GM12878 (cell line): ENCODE results near the gene SLC12A4. TPM values are rescaled to one million over a fixed set of nuclear protein-coding genes. Genes with fewer than 3 reads are reported as not detected.
A peak's percentile ranks its signal among the peaks of the same experiment; 100 is the strongest.

Source experiments
- ATAC-seq: fragments of 200-7000 bp; cut with Tn5 transposase; 3 replicates; pipeline ENCODE4 v1.9.1; 2020; ENCODE audit warnings: mild to moderate bottlenecking, moderate library complexity
- BruUV-seq: library from RNA; stranded (reverse); fragments of 400-500 nt; replicated peaks from 2 replicates; lab custom pipeline; 2021; lab: Mats Ljungman, UMichigan
- CTCF ChIA-PET: fragments of 300-600 bp; sonication (Branson Sonifier 250); formaldehyde crosslinking; extraction: SDS; loops from one replicate; lab custom pipeline; 2021; ENCODE audit warnings: inconsistent platforms; lab: Yijun Ruan, JAX
- POLR2A ChIA-PET: fragments of 350-600 bp; formaldehyde crosslinking; extraction: SDS; loops from one replicate; lab custom pipeline; 2021; ENCODE audit warnings: inconsistent platforms; lab: Charles Lee
- RAD21 ChIA-PET: fragments of 300-600 bp; sonication (Branson Sonifier 250); formaldehyde crosslinking; loops from one replicate; lab custom pipeline; 2023; ENCODE audit warnings: antibody characterized with exemption; ENCODE audit not compliant: unreplicated experiment; lab: Charles Lee
- SMC1A ChIA-PET: fragments of 300-600 bp; sonication (Branson Sonifier 250); formaldehyde crosslinking; loops from one replicate; lab custom pipeline; 2023; ENCODE audit not compliant: unreplicated experiment, uncharacterized antibody; lab: Charles Lee
- DNase-seq: peaks from one replicate; pipeline ENCODE4 v3.0.0-alpha.2; 2011; ENCODE audit warnings: low read depth, low spot score
- FAIRE-seq: peaks from 3 replicates; lab custom pipeline; 2011; peaks lifted over from hg19 to GRCh38; lab: Jason Lieb, UNC
- H2AFZ ChIP-seq: 2 replicates; pipeline ENCODE4 v1.6.0; 2011; ENCODE audit warnings: low read depth, low read length, control low read depth; ENCODE audit not compliant: control insufficient read depth
- H3K27ac ChIP-seq: 2 replicates; pipeline ENCODE4 v1.5.1; 2011; ENCODE audit warnings: control low read depth; ENCODE audit not compliant: control insufficient read depth, insufficient read depth
- H3K27me3 ChIP-seq, 2 experiments: replicated peaks in 1 of 2; 2 replicates each; pipeline versions ENCODE4 v1.6.0 to v1.6.1; 2011; ENCODE audit warnings: low read length in 1 of 2; ENCODE audit not compliant: control insufficient read depth in 2 of 2, insufficient read depth in 2 of 2
- H3K36me3 ChIP-seq, 2 experiments: 2 replicates each; pipeline ENCODE4 v1.5.1; 2011; ENCODE audit warnings: low read length in 1 of 2; ENCODE audit not compliant: control insufficient read depth in 2 of 2, insufficient read depth in 2 of 2
- H3K4me1 ChIP-seq: 2 replicates; pipeline ENCODE4 v1.6.1; 2011; ENCODE audit warnings: mild to moderate bottlenecking, low read length, moderate library complexity, mixed read lengths; ENCODE audit not compliant: control insufficient read depth, insufficient read depth
- H3K4me2 ChIP-seq: 2 replicates; pipeline ENCODE4 v1.6.0; 2011; ENCODE audit warnings: control low read depth; ENCODE audit not compliant: control insufficient read depth, insufficient read depth
- H3K4me3 ChIP-seq: fragments of 200-600 bp; sonication (generic); 2 replicates; pipeline ENCODE4 v1.5.1; 2016
- H3K79me2 ChIP-seq: 2 replicates; pipeline ENCODE4 v1.6.0; 2011; ENCODE audit warnings: low read length; ENCODE audit not compliant: control insufficient read depth, insufficient read depth
- H3K9ac ChIP-seq: 2 replicates; pipeline ENCODE4 v1.8.0; 2011; ENCODE audit warnings: low read length, control low read depth, mixed read lengths; ENCODE audit not compliant: control insufficient read depth, insufficient read depth
- H3K9me3 ChIP-seq: replicated peaks from 3 replicates; pipeline ENCODE4 v1.5.1; 2011; ENCODE audit warnings: mild to moderate bottlenecking, low read length; ENCODE audit not compliant: control insufficient read depth, insufficient read depth
- H4K20me1 ChIP-seq: 2 replicates; pipeline ENCODE4 v1.6.0; 2011; ENCODE audit not compliant: control insufficient read depth, insufficient read depth
- CREB1 ChIP-seq: IDR thresholded peaks from 2 replicates; pipeline ENCODE4 v1.6.1; 2012; ENCODE audit warnings: low read depth, mild to moderate bottlenecking, inconsistent platforms
- CTCF ChIP-seq, 3 experiments: IDR thresholded peaks in 2 of 3; conservative IDR thresholded peaks in 1 of 3; 2 replicates each; pipeline ENCODE4 v1.5.1; 2011; ENCODE audit warnings: low read depth in 3 of 3, low read length in 3 of 3, mild to moderate bottlenecking in 3 of 3, control low read depth in 2 of 3, moderate library complexity in 2 of 3, inconsistent platforms in 1 of 3, mixed read lengths in 1 of 3; ENCODE audit not compliant: control insufficient read depth in 2 of 3, insufficient read depth in 1 of 3; ENCODE audit errors: extremely low read depth in 1 of 3
- E2F4 ChIP-seq: IDR thresholded peaks from 2 replicates; pipeline ENCODE4 v1.6.1; 2012; ENCODE audit warnings: low read depth, low read length, improper control_type of control experiment
- E4F1 ChIP-seq: fragments of 450-650 bp; IDR thresholded peaks from 2 replicates; pipeline ENCODE4 v1.6.1; 2018; ENCODE audit warnings: borderline replicate concordance, mild to moderate bottlenecking; ENCODE audit not compliant: partially characterized antibody
- ETV6 ChIP-seq, 2 experiments: fragments of 450-650 bp in 1 of 2; IDR thresholded peaks in 1 of 2; conservative IDR thresholded peaks in 1 of 2; 2 replicates each; pipeline ENCODE4 v1.6.1; 2014; ENCODE audit warnings: antibody characterized with exemption in 1 of 2, borderline replicate concordance in 1 of 2, low read depth in 1 of 2, mild to moderate bottlenecking in 1 of 2, moderate library complexity in 1 of 2
- GABPA ChIP-seq: IDR thresholded peaks from 2 replicates; pipeline ENCODE4 v1.6.1; 2014; ENCODE audit warnings: antibody characterized with exemption, low read depth, mild to moderate bottlenecking, inconsistent platforms
- GATAD2B ChIP-seq: fragments of 450-650 bp; conservative IDR thresholded peaks from 2 replicates; pipeline ENCODE4 v1.6.1; 2017; ENCODE audit warnings: low read depth, mild to moderate bottlenecking, moderate library complexity
- JUNB ChIP-seq: IDR thresholded peaks from 2 replicates; pipeline ENCODE4 v1.6.1; 2016; ENCODE audit warnings: antibody characterized with exemption, mild to moderate bottlenecking
- MAX ChIP-seq: IDR thresholded peaks from 2 replicates; pipeline ENCODE4 v1.6.1; 2012; ENCODE audit warnings: low read depth, low read length, improper control_type of control experiment
- MXI1 ChIP-seq: fragments of 150-350 bp; IDR thresholded peaks from 2 replicates; pipeline ENCODE4 v1.6.1; 2011; ENCODE audit warnings: low read depth, mild to moderate bottlenecking, inconsistent platforms, low read length, improper control_type of control experiment
- RUNX3 ChIP-seq: IDR thresholded peaks from 2 replicates; pipeline ENCODE4 v1.6.1; 2012; ENCODE audit warnings: low read length, inconsistent platforms
- ZBED1 ChIP-seq: IDR thresholded peaks from 2 replicates; pipeline ENCODE4 v1.6.1; 2016; ENCODE audit warnings: borderline replicate concordance
- ZNF274 ChIP-seq: IDR thresholded peaks from one replicate; pipeline ENCODE4 v1.8.0; 2011; ENCODE audit not compliant: insufficient read length, insufficient read depth
- WGBS: methylation state at CpG from one replicate; pipeline ENCODE4 v1.1.6; 2016; ENCODE audit warnings: low lambda C conversion rate; ENCODE audit not compliant: insufficient replicate concordance, insufficient coverage; ENCODE audit errors: missing lambda C conversion rate; 5-methylcytosine and 5-hydroxymethylcytosine counted together
- in situ Hi-C: fragments of 300-500 bp; cut with MboI; formaldehyde crosslinking; loops from 9 replicates; pipeline ENCODE4 v1.14.3; 2018; ENCODE audit warnings: mixed read lengths
- intact Hi-C: fragments of 100-400 bp; cut with micrococcal nuclease; formaldehyde crosslinking; loops from one replicate; pipeline ENCODE4 v1.14.2; 2022; ENCODE audit not compliant: unreplicated experiment
- polyA plus RNA-seq, 11 experiments: library from polyadenylated mRNA; depleted of rRNA in 4 of 11; unstranded in 6 of 11; stranded (reverse) in 5 of 11; fragments of >200 nt; fragmentation: Nextera tagmentation in 4 of 11; fragmentation: Illumina TruSeq in 1 of 11; extraction: Ambion mirVana in 4 of 11; extraction: Trizol in 1 of 11; gene quantifications; 1 replicate in 1 of 11; 2 replicates in 10 of 11; pipeline versions ENCODE4 v1.2.1 to v1.2.3, GENCODE V29; 2011 to 2016; ENCODE audit warnings: inconsistent platforms in 2 of 11, missing spikeins in 2 of 11, low read depth in 1 of 11
- total RNA-seq, 4 experiments: library from RNA; depleted of rRNA in 3 of 4; stranded (reverse); fragments of >200 nt in 3 of 4; fragmentation: Illumina TruSeq in 1 of 4; extraction: Trizol in 1 of 4; gene quantifications; 2 replicates each; pipeline versions ENCODE4 v1.2.1 to v1.2.3, GENCODE V29; 2013 to 2021

The SLC12A4 gene
- total and polyA plus RNA-seq, 10 of the 15 experiments (the other 5 are each of a cell fraction or from before 2014, with no cell fraction given): 0.95 to 39.9 (median 14.2) TPM

- peak; percentile 62 for TF ChIP-seq E4F1
- no peak for TF ChIP-seq ETV6 (conservative IDR thresholded peaks at IDR 0.05 in 1 of 2, IDR thresholded peaks at IDR 0.05 in 1 of 2; ENCODE audit: borderline replicate concordance in 1 of 2, low read depth in 1 of 2)
- peak; percentile 94 for TF ChIP-seq MXI1
- TF ChIP-seq, all 136 proteins: peak for 45
Observed at GRCh38 chr16:67935402-67936123, 32.9 kb downstream of the SLC12A4 start (continued).

- no peak overlapping the region for H2AFZ ChIP-seq
- H3K36me3 ChIP-seq: peaks cover 21 to 25% of the 10 kb centered on the region in 2 experiments
- H3K79me2 ChIP-seq: peaks cover 31% of the 10 kb centered on the region
- WGBS: 87% methylated on average over 13 of the region's 13 CpGs
- FAIRE-seq: no peak
- no peaks in the 10 kb centered on the region for H4K20me1 ChIP-seq
- ChIA-PET POLR2A (interaction anchor here (0.6 to 3.4 kb wide), 18 partner anchors 9 to 454 kb away, joined by 3 to 16 read pairs (median 4); partner anchors contain the start of genes ACD, ATP6V0D1, LCAT and NFATC3), CTCF (interaction anchor here (0.7 to 3.5 kb wide), 11 partner anchors 9 to 414 kb away, joined by 3 to 15 read pairs (median 3); partner anchors contain the start of gene NRN1L), RAD21 (interaction anchor here (0.8 to 1.7 kb wide), 17 partner anchors 31 to 454 kb away, joined by 3 to 10 read pairs (median 3); partner anchors contain the start of genes ATP6V0D1, DDX28, DUS2 and EDC4), SMC1A (interaction anchor here (0.5 to 1.6 kb wide), 11 partner anchors 8 to 265 kb away, joined by 3 to 6 read pairs (median 3); no protein-coding TSS in a partner anchor)
- intact Hi-C loops (loop anchor here (5.0 kb wide), 1 partner anchor 107 kb away; no protein-coding TSS in a partner anchor), in situ Hi-C loops (no loop called here)
- no peak for DNase-seq
- peak overlapping the region; percentile 81 for H3K4me2 ChIP-seq
- ATAC-seq: no peak
- peaks cover 10% of the 10 kb centered on the region for H3K4me1 ChIP-seq
- H3K27ac ChIP-seq: peak overlapping the region; percentile 15; the same call in 1 of the 2 replicates
- no TSS peak for BruUV-seq
- H3K9ac ChIP-seq: no peak overlapping the region; the same call in 1 of the 2 replicates
- no peaks in the 10 kb centered on the region for H3K9me3 ChIP-seq
- no peaks in the 10 kb centered on the region for H3K27me3 ChIP-seq
- peak overlapping the region; percentile 67 for H3K4me3 ChIP-seq
- no peak for TF ChIP-seq GATAD2B
- no peak for TF ChIP-seq GABPA
- TF ChIP-seq RUNX3: no peak
- TF ChIP-seq ZBED1: no peak
- TF ChIP-seq CREB1: no peak
- no peak for TF ChIP-seq ETV6 (conservative IDR thresholded peaks at IDR 0.05 in 1 of 2, IDR thresholded peaks at IDR 0.05 in 1 of 2; ENCODE audit: borderline replicate concordance in 1 of 2, low read depth in 1 of 2)
- TF ChIP-seq JUNB: no peak
- TF ChIP-seq CTCF (IDR thresholded peaks at IDR 0.05 in 2 of 3, conservative IDR thresholded peaks at IDR 0.05 in 1 of 3; ENCODE audit: control insufficient read depth in 2 of 3, extremely low read depth in 1 of 3, insufficient read depth in 1 of 3, low read depth in 3 of 3, low read length in 3 of 3): no peak
- TF ChIP-seq E2F4: no peak
- TF ChIP-seq MAX: no peak
- no peak for TF ChIP-seq ZNF274
Observed at GRCh38 chr16:67935101-67935401, 33.4 kb downstream of the SLC12A4 start.
